Measurements from ENCODE around the gene DERA. TPM values are rescaled to one million over a fixed set of nuclear protein-coding genes. Genes with fewer than 3 reads are reported as not detected.

The DERA gene
- total and polyA plus RNA-seq, 9 of the 15 experiments (the other 6 are each of a cell fraction or from before 2014, with no cell fraction given) = 5.5 to 15.5 (median 7.8) TPM

- TF ChIP-seq SIRT6 (IDR thresholded peaks at IDR 0.05; ENCODE audit: low read depth, low read length) = no peak
Observed at GRCh38 chr12:16034136-16034817, 123.1 kb downstream of the DERA start (continued).

- no peak for FAIRE-seq
- no peak overlapping the region for H3K4me3 ChIP-seq
- no TSS peak for BruUV-seq (replicated peaks)
- no peak overlapping the region for H3K4me2 ChIP-seq (ENCODE audit: insufficient read depth, low read length)
- no peak for DNase-seq (ENCODE audit: extremely low read depth in 1 of 4, low spot score in 3 of 4)
- H3K9me1 ChIP-seq (ENCODE audit: control insufficient read depth, insufficient read depth, low read length) = no peaks in the 10 kb centered on the region
- ATAC-seq = no peak
- intact Hi-C loops (cut with micrococcal nuclease) = no loop called here
- no peaks in the 10 kb centered on the region for H3K4me1 ChIP-seq (replicated peaks in 1 of 2; ENCODE audit: control insufficient read depth in 2 of 2, insufficient read depth in 2 of 2, low read length in 2 of 2)
- H2AFZ ChIP-seq (ENCODE audit: low read depth, low read length) = no peak overlapping the region
- H3K27me3 ChIP-seq (ENCODE audit: control insufficient read depth in 2 of 2, insufficient read depth in 2 of 2, low read length in 2 of 2) = no peaks in the 10 kb centered on the region
- H3K9ac ChIP-seq (ENCODE audit: insufficient read depth in 1 of 2, low read depth in 2 of 2, low read length in 2 of 2) = no peak overlapping the region
- no peak overlapping the region for H3K27ac ChIP-seq (ENCODE audit: extremely low read depth, low read depth, low read length)
- ChIA-PET CTCF (ENCODE audit: low intra/inter-chr PET ratio) (no interaction called here), POLR2A (no interaction called here)
- WGBS (ENCODE audit: insufficient coverage, low coverage, missing lambda C conversion rate) = 8% methylated on average over 3 of the region's 3 CpGs
- in situ Hi-C loops (cut with MboI) = no loop called here
- no peaks in the 10 kb centered on the region for H4K20me1 ChIP-seq (replicated peaks; ENCODE audit: control insufficient read depth, insufficient read depth, low read length)
- no peaks in the 10 kb centered on the region for H3K9me3 ChIP-seq (replicated peaks; ENCODE audit: control insufficient read depth, insufficient read depth, low read depth, low read length)
- H3K36me3 ChIP-seq (ENCODE audit: control insufficient read depth, insufficient read depth, low read length) = no peaks in the 10 kb centered on the region
- H3K79me2 ChIP-seq (ENCODE audit: control insufficient read depth, insufficient read depth, low read length) = no peaks in the 10 kb centered on the region
- TF ChIP-seq FIP1L1 (IDR thresholded peaks at IDR 0.05; ENCODE audit: low read depth, low read length, poor library complexity, severe bottlenecking) (no peak), PHTF2 (CRISPR knock-in tag; IDR thresholded peaks at IDR 0.05) (no peak), ZNF318 (IDR thresholded peaks at IDR 0.05; ENCODE audit: borderline replicate concordance in 1 of 2, low read depth in 1 of 2) (no peak), YBX1 (IDR thresholded peaks at IDR 0.05) (no peak), ZNF655 (CRISPR knock-in tag; IDR thresholded peaks at IDR 0.05) (no peak), NKRF (IDR thresholded peaks at IDR 0.05; ENCODE audit: borderline replicate concordance) (no peak)
Observed at GRCh38 chr12:16036073-16036472, 124.9 kb downstream of the DERA start.

Data from K562 (cell line).